ENCODE results near the gene ADCK2. TPM values are rescaled to one million over a fixed set of nuclear protein-coding genes. Genes with fewer than 3 reads are reported as not detected.

ADCK2 gene
- total and polyA plus RNA-seq, 10 of the 15 experiments (the other 5 are each of a cell fraction or from before 2014, with no cell fraction given), result 0.52 to 19.4 (median 13.1) TPM

DNA sequence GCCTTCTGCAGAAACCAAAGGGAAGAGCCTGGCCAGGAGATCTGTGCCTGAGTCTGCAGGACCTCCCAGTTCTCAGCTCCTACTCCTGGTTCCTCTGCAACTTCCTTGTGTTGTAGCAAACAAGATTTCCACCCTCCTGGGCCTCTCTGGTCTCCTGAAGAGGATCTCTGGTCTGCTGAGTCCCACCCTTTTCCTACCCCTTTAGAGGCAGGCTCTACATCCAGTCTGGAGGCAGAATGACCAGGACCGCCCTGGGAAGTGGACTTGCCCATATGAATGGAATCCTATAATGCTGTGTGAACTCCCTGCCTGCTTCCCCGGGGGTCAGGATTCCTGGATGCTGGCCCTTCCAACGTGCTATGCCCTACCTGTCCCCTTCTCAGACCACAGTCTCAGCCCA, 35.3 kb upstream of the ADCK2 start:
- ChIA-PET POLR2A (no interaction called here), RAD21 (ENCODE audit: unreplicated experiment) (no interaction called here), SMC1A (ENCODE audit: uncharacterized antibody, unreplicated experiment) (no interaction called here), CTCF (no interaction called here)
- WGBS (ENCODE audit: insufficient coverage, insufficient replicate concordance, low lambda C conversion rate, missing lambda C conversion rate), result 52% methylated on average over 3 of the region's 3 CpGs
- H3K79me2 ChIP-seq (ENCODE audit: control insufficient read depth, insufficient read depth, low read length), result no peaks in the 10 kb centered on the region
- peaks cover 5 to 12% of the 10 kb centered on the region in 2 experiments for H3K27me3 ChIP-seq (replicated peaks in 1 of 2; ENCODE audit: control insufficient read depth in 2 of 2, insufficient read depth in 2 of 2, low read length in 1 of 2)
- H2AFZ ChIP-seq (ENCODE audit: control insufficient read depth, low read depth, low read length), result no peak overlapping the region
- H3K4me1 ChIP-seq (ENCODE audit: control insufficient read depth, insufficient read depth, low read length), result no peaks in the 10 kb centered on the region
- no peak overlapping the region for H3K27ac ChIP-seq (ENCODE audit: control insufficient read depth, insufficient read depth)
- H3K4me2 ChIP-seq (ENCODE audit: control insufficient read depth, insufficient read depth), result no peak overlapping the region
- FAIRE-seq, result no peak
- DNase-seq (ENCODE audit: low read depth, low spot score), result no peak
- intact Hi-C loops (cut with micrococcal nuclease; ENCODE audit: unreplicated experiment), result no loop called here
- TF ChIP-seq, protein P1, sequence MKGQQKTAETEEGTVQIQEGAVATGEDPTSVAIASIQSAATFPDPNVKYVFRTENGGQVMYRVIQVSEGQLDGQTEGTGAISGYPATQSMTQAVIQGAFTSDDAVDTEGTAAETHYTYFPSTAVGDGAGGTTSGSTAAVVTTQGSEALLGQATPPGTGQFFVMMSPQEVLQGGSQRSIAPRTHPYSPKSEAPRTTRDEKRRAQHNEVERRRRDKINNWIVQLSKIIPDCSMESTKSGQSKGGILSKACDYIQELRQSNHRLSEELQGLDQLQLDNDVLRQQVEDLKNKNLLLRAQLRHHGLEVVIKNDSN (IDR thresholded peaks at IDR 0.05; ENCODE audit: borderline replicate concordance, extremely low read length, insufficient read depth, low read depth, low read length), result no peak
- TF ChIP-seq SRF (IDR thresholded peaks at IDR 0.05; ENCODE audit: low read depth in 2 of 2, low read length in 2 of 2) (no peak), NFXL1 (IDR thresholded peaks at IDR 0.05; ENCODE audit: borderline replicate concordance) (no peak), CBX5 (IDR thresholded peaks at IDR 0.05; ENCODE audit: low read depth) (no peak), RBBP5 (conservative IDR thresholded peaks at IDR 0.05) (no peak), EP300 (IDR thresholded peaks at IDR 0.05; ENCODE audit: borderline replicate concordance in 1 of 2, control insufficient read depth in 1 of 2, low read depth in 2 of 2, low read length in 2 of 2) (no peak), ASH2L (IDR thresholded peaks at IDR 0.05; ENCODE audit: borderline replicate concordance, low read depth) (no peak), YBX1 (IDR thresholded peaks at IDR 0.05) (no peak)
- TF ChIP-seq, protein P2, sequence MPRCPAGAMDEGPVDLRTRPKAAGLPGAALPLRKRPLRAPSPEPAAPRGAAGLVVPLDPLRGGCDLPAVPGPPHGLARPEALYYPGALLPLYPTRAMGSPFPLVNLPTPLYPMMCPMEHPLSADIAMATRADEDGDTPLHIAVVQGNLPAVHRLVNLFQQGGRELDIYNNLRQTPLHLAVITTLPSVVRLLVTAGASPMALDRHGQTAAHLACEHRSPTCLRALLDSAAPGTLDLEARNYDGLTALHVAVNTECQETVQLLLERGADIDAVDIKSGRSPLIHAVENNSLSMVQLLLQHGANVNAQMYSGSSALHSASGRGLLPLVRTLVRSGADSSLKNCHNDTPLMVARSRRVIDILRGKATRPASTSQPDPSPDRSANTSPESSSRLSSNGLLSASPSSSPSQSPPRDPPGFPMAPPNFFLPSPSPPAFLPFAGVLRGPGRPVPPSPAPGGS (IDR thresholded peaks at IDR 0.05; ENCODE audit: borderline replicate concordance, insufficient read depth, low read depth, low read length, poor library complexity, severe bottlenecking), result no peak
- TF ChIP-seq, protein P3, sequence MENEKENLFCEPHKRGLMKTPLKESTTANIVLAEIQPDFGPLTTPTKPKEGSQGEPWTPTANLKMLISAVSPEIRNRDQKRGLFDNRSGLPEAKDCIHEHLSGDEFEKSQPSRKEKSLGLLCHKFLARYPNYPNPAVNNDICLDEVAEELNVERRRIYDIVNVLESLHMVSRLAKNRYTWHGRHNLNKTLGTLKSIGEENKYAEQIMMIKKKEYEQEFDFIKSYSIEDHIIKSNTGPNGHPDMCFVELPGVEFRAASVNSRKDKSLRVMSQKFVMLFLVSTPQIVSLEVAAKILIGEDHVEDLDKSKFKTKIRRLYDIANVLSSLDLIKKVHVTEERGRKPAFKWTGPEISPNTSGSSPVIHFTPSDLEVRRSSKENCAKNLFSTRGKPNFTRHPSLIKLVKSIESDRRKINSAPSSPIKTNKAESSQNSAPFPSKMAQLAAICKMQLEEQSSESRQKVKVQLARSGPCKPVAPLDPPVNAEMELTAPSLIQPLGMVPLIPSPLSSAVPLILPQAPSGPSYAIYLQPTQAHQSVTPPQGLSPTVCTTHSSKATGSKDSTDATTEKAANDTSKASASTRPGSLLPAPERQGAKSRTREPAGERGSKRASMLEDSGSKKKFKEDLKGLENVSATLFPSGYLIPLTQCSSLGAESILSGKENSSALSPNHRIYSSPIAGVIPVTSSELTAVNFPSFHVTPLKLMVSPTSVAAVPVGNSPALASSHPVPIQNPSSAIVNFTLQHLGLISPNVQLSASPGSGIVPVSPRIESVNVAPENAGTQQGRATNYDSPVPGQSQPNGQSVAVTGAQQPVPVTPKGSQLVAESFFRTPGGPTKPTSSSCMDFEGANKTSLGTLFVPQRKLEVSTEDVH (IDR thresholded peaks at IDR 0.05; ENCODE audit: low read depth, partially characterized antibody), result no peak
- TF ChIP-seq, protein P4, sequence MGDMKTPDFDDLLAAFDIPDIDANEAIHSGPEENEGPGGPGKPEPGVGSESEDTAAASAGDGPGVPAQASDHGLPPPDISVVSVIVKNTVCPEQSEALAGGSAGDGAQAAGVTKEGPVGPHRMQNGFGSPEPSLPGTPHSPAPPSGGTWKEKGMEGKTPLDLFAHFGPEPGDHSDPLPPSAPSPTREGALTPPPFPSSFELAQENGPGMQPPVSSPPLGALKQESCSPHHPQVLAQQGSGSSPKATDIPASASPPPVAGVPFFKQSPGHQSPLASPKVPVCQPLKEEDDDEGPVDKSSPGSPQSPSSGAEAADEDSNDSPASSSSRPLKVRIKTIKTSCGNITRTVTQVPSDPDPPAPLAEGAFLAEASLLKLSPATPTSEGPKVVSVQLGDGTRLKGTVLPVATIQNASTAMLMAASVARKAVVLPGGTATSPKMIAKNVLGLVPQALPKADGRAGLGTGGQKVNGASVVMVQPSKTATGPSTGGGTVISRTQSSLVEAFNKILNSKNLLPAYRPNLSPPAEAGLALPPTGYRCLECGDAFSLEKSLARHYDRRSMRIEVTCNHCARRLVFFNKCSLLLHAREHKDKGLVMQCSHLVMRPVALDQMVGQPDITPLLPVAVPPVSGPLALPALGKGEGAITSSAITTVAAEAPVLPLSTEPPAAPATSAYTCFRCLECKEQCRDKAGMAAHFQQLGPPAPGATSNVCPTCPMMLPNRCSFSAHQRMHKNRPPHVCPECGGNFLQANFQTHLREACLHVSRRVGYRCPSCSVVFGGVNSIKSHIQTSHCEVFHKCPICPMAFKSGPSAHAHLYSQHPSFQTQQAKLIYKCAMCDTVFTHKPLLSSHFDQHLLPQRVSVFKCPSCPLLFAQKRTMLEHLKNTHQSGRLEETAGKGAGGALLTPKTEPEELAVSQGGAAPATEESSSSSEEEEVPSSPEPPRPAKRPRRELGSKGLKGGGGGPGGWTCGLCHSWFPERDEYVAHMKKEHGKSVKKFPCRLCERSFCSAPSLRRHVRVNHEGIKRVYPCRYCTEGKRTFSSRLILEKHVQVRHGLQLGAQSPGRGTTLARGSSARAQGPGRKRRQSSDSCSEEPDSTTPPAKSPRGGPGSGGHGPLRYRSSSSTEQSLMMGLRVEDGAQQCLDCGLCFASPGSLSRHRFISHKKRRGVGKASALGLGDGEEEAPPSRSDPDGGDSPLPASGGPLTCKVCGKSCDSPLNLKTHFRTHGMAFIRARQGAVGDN (IDR thresholded peaks at IDR 0.05), result no peak
- TF ChIP-seq, protein P5, sequence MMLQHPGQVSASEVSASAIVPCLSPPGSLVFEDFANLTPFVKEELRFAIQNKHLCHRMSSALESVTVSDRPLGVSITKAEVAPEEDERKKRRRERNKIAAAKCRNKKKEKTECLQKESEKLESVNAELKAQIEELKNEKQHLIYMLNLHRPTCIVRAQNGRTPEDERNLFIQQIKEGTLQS (IDR thresholded peaks at IDR 0.05; ENCODE audit: borderline replicate concordance, extremely low read depth, low read depth, low read length), result no peak
- BruUV-seq (replicated peaks), result no TSS peak
- in situ Hi-C loops (cut with MboI), result no loop called here
- no peaks in the 10 kb centered on the region; the same call in 2 of the 3 replicates for H3K9me3 ChIP-seq (replicated peaks; ENCODE audit: control insufficient read depth, insufficient read depth, low read length)
- H3K9ac ChIP-seq (ENCODE audit: control insufficient read depth, insufficient read depth, low read length), result no peak overlapping the region
- H3K4me3 ChIP-seq, result no peak overlapping the region
- H3K36me3 ChIP-seq (ENCODE audit: control insufficient read depth in 2 of 2, insufficient read depth in 2 of 2, low read length in 1 of 2), result no peaks in the 10 kb centered on the region
- H4K20me1 ChIP-seq (ENCODE audit: control insufficient read depth, insufficient read depth), result no peaks in the 10 kb centered on the region
- ATAC-seq, result no peak

Measured in GM12878 (cell line).